K562 (cell line): ENCODE data around the gene ADIPOR2. TPM values are rescaled to one million over a fixed set of nuclear protein-coding genes. Genes with fewer than 3 reads are reported as not detected.

Source experiments
- ATAC-seq: fragments of 200-7000 bp; cut with Tn5 transposase; 3 replicates; pipeline ENCODE4 v1.9.1; 2020; ENCODE audit warnings: moderate library complexity
- BruUV-seq: library from RNA; stranded (reverse); fragments of 400-500 nt; replicated peaks from 2 replicates; lab custom pipeline; 2021; lab: Mats Ljungman, UMichigan
- CTCF ChIA-PET: fragments of 300-600 bp; formaldehyde crosslinking; extraction: SDS; loops from one replicate; lab custom pipeline; 2021; ENCODE audit warnings: low intra/inter-chr PET ratio; lab: Yijun Ruan, JAX
- POLR2A ChIA-PET: fragments of 300-600, 350-650 bp; sonication (Branson Sonifier 250); formaldehyde crosslinking; extraction: SDS; loops from one replicate; lab custom pipeline; 2021; ENCODE audit warnings: antibody characterized with exemption, inconsistent platforms; lab: Yijun Ruan, JAX
- DNase-seq, 4 experiments: peaks; one replicate each; pipeline versions ENCODE4 v3.0.0 to v3.0.0-alpha.2; 2011 to 2018; ENCODE audit warnings: low spot score in 3 of 4, mixed read lengths in 3 of 4; ENCODE audit errors: extremely low read depth in 1 of 4
- FAIRE-seq: peaks from 2 replicates; lab custom pipeline; 2011; peaks lifted over from hg19 to GRCh38; lab: Jason Lieb, UNC
- H2AFZ ChIP-seq: 2 replicates; pipeline ENCODE4 v1.6.0; 2011; ENCODE audit warnings: low read depth, low read length, control low read depth, inconsistent platforms
- H3K27ac ChIP-seq: fragments of 200-600 bp; 3 replicates; pipeline ENCODE4 v1.8.0; 2011; ENCODE audit warnings: low read depth, mild to moderate bottlenecking, control low read depth, inconsistent platforms, low read length, moderate library complexity, mixed read lengths; ENCODE audit errors: extremely low read depth
- H3K27me3 ChIP-seq, 2 experiments: fragments of 300-600 bp in 1 of 2; 2 replicates in 1 of 2; 3 replicates in 1 of 2; pipeline versions ENCODE4 v1.6.0 to v1.8.0; 2011; ENCODE audit warnings: inconsistent platforms in 2 of 2, low read length in 2 of 2, mild to moderate bottlenecking in 1 of 2, mixed read lengths in 1 of 2, moderate library complexity in 1 of 2; ENCODE audit not compliant: control insufficient read depth in 2 of 2, insufficient read depth in 2 of 2
- H3K36me3 ChIP-seq: fragments of 300-600 bp; 3 replicates; pipeline ENCODE4 v1.8.0; 2011; ENCODE audit warnings: mild to moderate bottlenecking, low read length, inconsistent platforms; ENCODE audit not compliant: control insufficient read depth, insufficient read depth
- H3K4me1 ChIP-seq, 2 experiments: fragments of 200-600 bp in 1 of 2; replicated peaks in 1 of 2; 2 replicates in 1 of 2; 3 replicates in 1 of 2; pipeline versions ENCODE4 v1.5.1 to v1.8.0; 2011; ENCODE audit warnings: inconsistent platforms in 2 of 2, low read length in 2 of 2, mild to moderate bottlenecking in 1 of 2, mixed read lengths in 1 of 2, moderate library complexity in 1 of 2; ENCODE audit not compliant: control insufficient read depth in 2 of 2, insufficient read depth in 2 of 2
- H3K4me2 ChIP-seq: 2 replicates; pipeline ENCODE4 v1.6.1; 2011; ENCODE audit warnings: low read length, control low read depth, inconsistent platforms, mixed read lengths; ENCODE audit not compliant: insufficient read depth
- H3K4me3 ChIP-seq: fragments of 200-600 bp; sonication (generic), shearing (Covaris generic); 2 replicates; pipeline ENCODE4 v1.5.1; 2016; ENCODE audit warnings: control low read depth, inconsistent platforms
- H3K79me2 ChIP-seq: fragments of 200-600 bp; 3 replicates; pipeline ENCODE4 v1.8.0; 2011; ENCODE audit warnings: low read length, inconsistent platforms; ENCODE audit not compliant: control insufficient read depth, insufficient read depth
- H3K9ac ChIP-seq, 2 experiments: 2 replicates each; pipeline versions ENCODE4 v1.6.0 to v1.6.1; 2011; ENCODE audit warnings: low read depth in 2 of 2, low read length in 2 of 2, control low read depth in 1 of 2, inconsistent platforms in 1 of 2, mild to moderate bottlenecking in 1 of 2, mixed read lengths in 1 of 2; ENCODE audit not compliant: insufficient read depth in 1 of 2
- H3K9me1 ChIP-seq: one replicate; pipeline ENCODE4 v1.6.0; 2011; ENCODE audit warnings: inconsistent platforms, mild to moderate bottlenecking, low read length, moderate library complexity; ENCODE audit not compliant: control insufficient read depth, insufficient read depth
- H3K9me3 ChIP-seq: replicated peaks from 2 replicates; pipeline ENCODE4 v1.5.1; 2011; ENCODE audit warnings: low read depth, low read length, inconsistent platforms; ENCODE audit not compliant: control insufficient read depth, insufficient read depth
- H4K20me1 ChIP-seq: replicated peaks from 2 replicates; pipeline ENCODE4 v1.6.1; 2011; ENCODE audit warnings: low read length, inconsistent platforms, mixed read lengths; ENCODE audit not compliant: control insufficient read depth, insufficient read depth
- ARID4B ChIP-seq: sonication (generic); formaldehyde crosslinking; IDR thresholded peaks from 2 replicates; pipeline ENCODE4 v1.8.0; 2022; ENCODE audit warnings: mild to moderate bottlenecking, missing genetic modification reagents
- CHCHD3 ChIP-seq: fragments of 250-450 bp; sonication (Bioruptor Pico); IDR thresholded peaks from 2 replicates; pipeline ENCODE4 v2.1.2; 2022; ENCODE audit warnings: mild to moderate bottlenecking
- CSDE1 ChIP-seq, 2 experiments: fragments of 450-650 bp; IDR thresholded peaks; 2 replicates each; pipeline ENCODE4 v1.6.1; 2016; ENCODE audit warnings: mild to moderate bottlenecking in 1 of 2
- CXXC5 ChIP-seq: fragments of 250-450 bp; sonication (Bioruptor Pico); IDR thresholded peaks from 2 replicates; pipeline ENCODE4 v1.8.0; 2022; ENCODE audit warnings: inconsistent platforms, mild to moderate bottlenecking, moderate library complexity
- HNRNPLL ChIP-seq: fragments of 200-400 bp; formaldehyde crosslinking; IDR thresholded peaks from 2 replicates; pipeline ENCODE4 v1.6.1; 2017; ENCODE audit warnings: low read length, low read depth, mild to moderate bottlenecking; ENCODE audit not compliant: poor library complexity, severe bottlenecking
- ID3 ChIP-seq, 2 experiments: fragments of 250-450 bp in 1 of 2; fragments of 450-650 bp in 1 of 2; sonication (Bioruptor Pico) in 1 of 2; IDR thresholded peaks; 2 replicates each; pipeline versions ENCODE4 v1.6.1 to v1.8.0; 2016 to 2021; ENCODE audit warnings: mild to moderate bottlenecking in 2 of 2, moderate library complexity in 2 of 2, missing compliant biosample characterization in 1 of 2, missing genetic modification characterization in 1 of 2
- JUN ChIP-seq, 2 experiments: sonication (generic) in 1 of 2; formaldehyde crosslinking in 1 of 2; IDR thresholded peaks; 2 replicates each; pipeline versions ENCODE4 v1.6.1 to v1.8.0; 2012 to 2022; ENCODE audit warnings: borderline replicate concordance in 2 of 2, mild to moderate bottlenecking in 2 of 2, improper control_type of control experiment in 1 of 2, low read depth in 1 of 2, low read length in 1 of 2, missing genetic modification reagents in 1 of 2
- KAT2B ChIP-seq: IDR thresholded peaks from one replicate; pipeline ENCODE4 v1.6.1; 2012; ENCODE audit warnings: low read depth, mild to moderate bottlenecking, control low read depth, inconsistent platforms, low read length, moderate library complexity
- PHF8 ChIP-seq: fragments of 200-600 bp; sonication (generic); IDR thresholded peaks from 2 replicates; pipeline ENCODE4 v1.6.1; 2012; ENCODE audit warnings: mixed run types, mild to moderate bottlenecking, inconsistent platforms, low read length, moderate library complexity, borderline replicate concordance
- SREBF2 ChIP-seq: sonication (generic); formaldehyde crosslinking; IDR thresholded peaks from 2 replicates; pipeline ENCODE4 v1.4.0; 2020; ENCODE audit warnings: mild to moderate bottlenecking, missing genetic modification reagents
- TEAD1 ChIP-seq, 2 experiments: fragments of 450-650 bp in 1 of 2; sonication (generic) in 1 of 2; formaldehyde crosslinking; IDR thresholded peaks; 2 replicates each; pipeline versions ENCODE4 v1.4.0 to v1.8.0; 2020 to 2022; ENCODE audit warnings: mild to moderate bottlenecking in 2 of 2, missing genetic modification reagents in 1 of 2
- YY1 ChIP-seq, 3 experiments: IDR thresholded peaks; 2 replicates each; pipeline ENCODE4 v1.6.1; 2011; ENCODE audit warnings: low read length in 2 of 3, mild to moderate bottlenecking in 2 of 3, moderate library complexity in 2 of 3, borderline replicate concordance in 1 of 3, control low read depth in 1 of 3, low read depth in 1 of 3; ENCODE audit not compliant: insufficient read depth in 3 of 3, insufficient replicate concordance in 2 of 3, control insufficient read depth in 1 of 3, insufficient read length in 1 of 3; ENCODE audit errors: extremely low read depth in 1 of 3
- ZZZ3 ChIP-seq: fragments of 450-650 bp; IDR thresholded peaks from 2 replicates; pipeline ENCODE4 v1.6.1; 2016; ENCODE audit warnings: antibody characterized with exemption, mild to moderate bottlenecking, moderate library complexity
- WGBS: fragments of 100-300 bp; shearing (Covaris generic); methylation state at CpG from one replicate; pipeline ENCODE4 v1.1.6; 2016; ENCODE audit warnings: low coverage, mixed read lengths; ENCODE audit not compliant: insufficient coverage; ENCODE audit errors: missing lambda C conversion rate; 5-methylcytosine and 5-hydroxymethylcytosine counted together
- in situ Hi-C: fragments of 300-500 bp; cut with MboI; formaldehyde crosslinking; loops from 4 replicates; pipeline ENCODE4 v1.15.0; 2018; ENCODE audit warnings: inconsistent platforms, mixed read lengths
- intact Hi-C: fragments of 100-400 bp; cut with micrococcal nuclease; formaldehyde crosslinking; loops from 2 replicates; pipeline ENCODE4 v1.14.2; 2022
- polyA plus RNA-seq, 8 experiments: library from polyadenylated mRNA; depleted of rRNA in 4 of 8; stranded (reverse) in 5 of 8; unstranded in 3 of 8; fragments of >200 nt; fragmentation: Nextera tagmentation in 2 of 8; fragmentation: Illumina TruSeq in 1 of 8; extraction: Ambion mirVana in 2 of 8; extraction: Trizol in 1 of 8; gene quantifications; 2 replicates each; pipeline versions ENCODE4 v1.2.1 to v1.2.3, GENCODE V29; 2011 to 2014; ENCODE audit warnings: inconsistent platforms in 1 of 8, missing spikeins in 1 of 8
- total RNA-seq, 7 experiments: library from RNA; depleted of rRNA in 6 of 7; stranded (reverse); fragments of >200 nt in 6 of 7; fragmentation: Illumina TruSeq in 2 of 7; extraction: Trizol in 2 of 7; gene quantifications; 2 replicates each; pipeline versions ENCODE4 v1.2.1 to v1.2.3, GENCODE V29; 2011 to 2021; ENCODE audit warnings: low replicate concordance in 1 of 7

Gene ADIPOR2
- total and polyA plus RNA-seq, 9 of the 15 experiments (the other 6 are each of a cell fraction or from before 2014, with no cell fraction given) = 10.9 to 63.5 (median 46.0) TPM

GRCh38 chr12:1803736-1804135, 112.9 kb downstream of the ADIPOR2 start (continued):
- TF ChIP-seq CHCHD3 = no peak
- TF ChIP-seq CSDE1 (IDR thresholded peaks at IDR 0.05) = no peak
- no peak for TF ChIP-seq SREBF2 (CRISPR knock-in tag)

- DNase-seq = peak; percentile 86 to 90 (median 90)
- no peak overlapping the region for H3K27ac ChIP-seq
- peak; percentile 97 for FAIRE-seq
- no peaks in the 10 kb centered on the region for H3K27me3 ChIP-seq
- peak overlapping the region; percentile 97 for H2AFZ ChIP-seq
- H3K36me3 ChIP-seq = no peaks in the 10 kb centered on the region
- H3K9me3 ChIP-seq = no peaks in the 10 kb centered on the region
- WGBS = 19% methylated on average over 18 of the region's 25 CpGs
- BruUV-seq = no TSS peak
- no peaks in the 10 kb centered on the region for H3K79me2 ChIP-seq
- no peak overlapping the region for H3K9ac ChIP-seq
- H4K20me1 ChIP-seq = no peaks in the 10 kb centered on the region
- ChIA-PET POLR2A (interaction anchor here (0.6 kb wide), 1 partner anchor 154 kb away, joined by 3 read pairs; no protein-coding TSS in a partner anchor), CTCF (no interaction called here)
- no peaks in the 10 kb centered on the region for H3K9me1 ChIP-seq
- H3K4me1 ChIP-seq = peaks cover 11 to 21% of the 10 kb centered on the region in 2 experiments
- no peak overlapping the region for H3K4me3 ChIP-seq
- ATAC-seq = peak; percentile 97
- in situ Hi-C loops (no loop called here), intact Hi-C loops (no loop called here)
- H3K4me2 ChIP-seq = peak overlapping the region; percentile 43
- TF ChIP-seq HNRNPLL = no peak
- TF ChIP-seq KAT2B = no peak
- peak; percentile 49; the same call in 1 of the 2 replicates for TF ChIP-seq PHF8
- 0 out of 2 replicates have a peak, but pooled peaks have one; percentile 7 for TF ChIP-seq JUN (IDR thresholded peaks at IDR 0.05; ENCODE audit: borderline replicate concordance, low read depth, low read length)
- no peak for TF ChIP-seq JUN (CRISPR knock-in tag; IDR thresholded peaks at IDR 0.05; ENCODE audit: borderline replicate concordance)
- peak; percentile 49 to 56; a peak in 2 of 4 replicates for TF ChIP-seq TEAD1 (CRISPR knock-in tag; IDR thresholded peaks at IDR 0.05)
- peak; percentile 58 to 93 (median 87) for TF ChIP-seq YY1 (IDR thresholded peaks at IDR 0.05; ENCODE audit: borderline replicate concordance in 1 of 3, control insufficient read depth in 1 of 3, extremely low read depth in 1 of 3, insufficient read depth in 3 of 3, insufficient read length in 1 of 3, insufficient replicate concordance in 2 of 3, low read depth in 1 of 3, low read length in 2 of 3)
- TF ChIP-seq ARID4B (CRISPR knock-in tag) = no peak
- peak; percentile 53 for TF ChIP-seq CXXC5 (CRISPR knock-in tag)
- no peak for TF ChIP-seq ID3 (CRISPR knock-in tag; IDR thresholded peaks at IDR 0.05)
- no peak for TF ChIP-seq ID3 (tag; IDR thresholded peaks at IDR 0.05)
- no peak for TF ChIP-seq ZZZ3
These were observed 113.9 kb downstream of the ADIPOR2 start for GRCh38 chr12:1804545-1805332.
